ENCODE data around the gene AWAT2. TPM values are rescaled to one million over a fixed set of nuclear protein-coding genes. Genes with fewer than 3 reads are reported as not detected.

Gene AWAT2
- not detected for polyA plus RNA-seq (ENCODE audit: insufficient read length in 4 of 4)

DNA sequence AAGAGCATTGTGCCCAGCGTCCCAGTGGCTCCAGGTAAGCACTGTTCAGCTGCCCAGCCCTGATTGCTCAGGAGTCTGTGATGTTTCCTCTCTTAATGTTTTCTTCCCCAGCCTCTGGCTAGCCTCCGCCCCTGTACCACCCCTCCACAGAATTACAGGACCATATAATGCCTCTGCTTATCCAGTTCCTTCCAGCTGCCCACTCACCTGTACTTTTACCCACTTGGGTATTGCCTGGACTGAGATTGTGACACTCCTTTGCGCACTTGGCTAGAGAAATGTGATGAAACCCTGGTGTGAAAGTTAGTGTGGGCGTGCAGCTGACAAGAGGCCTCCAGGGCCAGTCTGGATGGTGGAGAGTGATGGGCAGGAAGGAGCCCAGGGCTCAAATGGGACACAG, at the start of gene AWAT2:
TSS of gene AWAT2 (minus strand) at position 14 of the 400 bp plus-strand sequence. CDS start at position 8, 6 bp downstream.
- no peak for DNase-seq (ENCODE audit: low read depth in 4 of 4, low spot score in 3 of 4)

GRCh38 chrX:70096052-70096451, 46.3 kb upstream of the AWAT2 start:
- no peak for DNase-seq (ENCODE audit: low read depth in 4 of 4, low spot score in 3 of 4)

DNA sequence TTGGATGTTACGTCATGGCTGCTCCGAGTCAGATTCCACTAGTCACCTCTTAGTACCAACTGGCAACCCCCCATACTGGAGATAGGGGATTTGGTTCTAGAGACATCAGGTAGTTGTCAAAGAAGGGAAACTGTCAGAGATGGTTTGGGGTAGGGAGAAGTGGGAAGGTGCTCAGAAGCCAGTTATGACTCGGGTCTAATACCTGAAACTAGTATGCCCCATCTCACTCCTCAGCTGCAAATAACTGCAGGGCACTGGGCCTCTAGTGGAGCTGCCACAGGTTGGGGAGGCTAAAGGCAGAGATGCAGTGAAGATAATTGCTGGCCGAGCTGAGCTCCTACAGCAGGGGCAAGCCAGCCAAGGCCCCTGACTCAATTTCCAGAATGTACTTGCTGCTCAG, 42.5 kb upstream of the AWAT2 start:
- no peak for DNase-seq (ENCODE audit: low read depth in 4 of 4, low spot score in 3 of 4)

- no peak for DNase-seq (ENCODE audit: low read depth in 4 of 4, low spot score in 3 of 4)
Observed at GRCh38 chrX:70089604-70090297, 40.0 kb upstream of the AWAT2 start.

DNA sequence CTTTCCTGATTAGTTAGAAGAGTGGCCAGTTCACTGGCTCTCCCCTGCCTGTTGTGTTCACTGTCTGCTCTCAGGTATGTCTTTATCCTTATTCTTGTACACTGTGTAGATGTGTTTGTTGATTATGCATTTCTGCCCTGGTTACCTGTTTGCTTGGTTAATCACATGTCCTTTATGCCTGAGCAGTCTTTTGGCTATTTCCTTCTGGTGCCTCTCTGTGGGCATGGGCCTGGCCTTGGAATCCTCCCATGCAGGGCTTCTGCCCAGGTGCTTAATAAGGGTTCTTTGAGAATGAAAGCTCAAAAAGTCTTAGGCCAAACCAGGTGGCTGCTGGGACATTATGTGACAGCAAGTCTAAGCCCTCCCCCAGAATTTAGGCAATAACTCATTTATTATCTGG, 39.0 kb upstream of the AWAT2 start:
- DNase-seq (ENCODE audit: low read depth in 4 of 4, low spot score in 3 of 4) = no peak

DNA sequence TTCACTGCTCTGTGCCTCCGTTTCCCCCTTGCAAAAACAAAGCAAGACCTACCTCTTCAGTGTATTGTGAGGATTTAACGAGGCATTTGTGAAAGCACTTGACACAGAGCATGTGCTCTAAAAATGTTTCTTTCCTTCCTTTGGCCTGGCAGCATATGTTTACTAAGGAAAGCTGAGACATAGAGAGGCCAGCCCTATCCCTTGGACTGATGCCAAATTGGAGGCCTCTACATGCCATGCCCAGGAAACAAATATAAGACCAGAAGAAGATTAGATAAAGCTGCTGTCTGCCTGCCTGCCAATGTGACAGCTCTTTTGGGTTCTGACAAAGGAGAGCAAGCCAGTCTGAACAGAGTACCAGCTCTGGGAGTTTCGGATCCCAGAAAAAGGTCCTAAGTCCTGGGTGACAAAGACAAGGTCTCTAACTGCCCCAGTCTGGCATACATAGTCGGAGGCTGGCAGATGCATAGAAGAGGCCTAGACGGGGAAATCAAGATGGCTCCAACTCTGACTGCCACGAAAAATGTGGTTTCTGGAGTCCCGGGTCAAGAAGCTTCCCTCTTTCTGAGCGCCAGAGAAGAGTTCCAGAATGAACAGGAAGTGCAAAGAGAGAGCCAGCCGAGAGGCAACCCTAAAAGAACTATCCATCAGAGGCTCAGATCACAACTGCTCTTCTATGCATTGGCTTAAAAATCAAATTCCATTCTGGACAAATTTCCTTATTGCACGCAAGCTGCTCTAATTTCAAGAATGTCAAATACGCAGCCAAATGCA, 38.3 kb upstream of the AWAT2 start:
- no peak for DNase-seq (ENCODE audit: low read depth in 4 of 4, low spot score in 3 of 4)

- no peak for DNase-seq (ENCODE audit: low read depth in 4 of 4, low spot score in 3 of 4)
Observed at GRCh38 chrX:70084592-70085240, 35.0 kb upstream of the AWAT2 start.

DNA sequence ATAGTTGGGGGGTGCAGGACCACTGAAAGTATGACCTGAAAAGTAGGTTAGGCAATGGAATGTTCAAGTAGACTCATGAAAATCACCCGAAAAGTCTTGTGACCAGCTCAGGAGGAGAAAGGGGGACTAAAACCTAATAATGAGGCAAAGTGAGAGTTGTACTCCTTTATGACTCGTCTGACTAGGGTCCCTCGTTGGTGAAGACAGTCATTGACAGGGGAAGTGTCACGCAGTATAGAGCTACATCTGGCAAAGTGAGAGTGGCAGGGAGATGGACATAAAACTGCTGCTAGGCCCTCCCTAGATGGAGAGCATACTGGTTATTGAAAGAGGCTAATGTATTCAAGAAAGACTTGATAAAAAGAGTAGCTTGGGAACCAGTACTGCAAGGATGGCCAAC, 33.0 kb upstream of the AWAT2 start:
- no peak for DNase-seq (ENCODE audit: low read depth in 4 of 4, low spot score in 3 of 4)

- no peak for DNase-seq (ENCODE audit: low read depth in 4 of 4, low spot score in 3 of 4)
Observed at GRCh38 chrX:70079870-70080269, 30.1 kb upstream of the AWAT2 start.

- no peak for DNase-seq (ENCODE audit: low read depth in 4 of 4, low spot score in 3 of 4)
Observed at GRCh38 chrX:70079297-70079696, 29.6 kb upstream of the AWAT2 start.

DNA sequence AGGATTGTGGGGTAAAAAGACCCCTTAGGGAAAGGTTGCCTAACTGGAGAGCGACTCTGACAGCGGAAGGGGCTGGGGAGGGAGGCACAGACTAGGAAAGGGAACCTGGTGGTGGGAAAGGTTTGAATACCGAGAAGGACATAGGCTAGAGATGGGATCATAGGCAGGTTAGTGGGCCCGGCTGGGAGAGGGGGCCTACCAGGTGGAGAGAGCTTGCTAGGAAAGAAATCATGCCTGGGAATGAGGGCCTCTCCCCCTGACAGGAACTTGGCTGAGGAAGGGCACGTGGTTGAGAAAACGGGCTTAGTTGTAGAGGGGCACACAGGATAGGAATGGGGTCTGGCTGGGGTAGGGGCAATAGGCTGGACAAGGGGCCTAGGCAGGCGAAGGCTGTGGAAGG, 16.9 kb upstream of the AWAT2 start:
- DNase-seq (ENCODE audit: low read depth in 4 of 4, low spot score in 3 of 4) = no peak

- no peak for DNase-seq (ENCODE audit: low read depth in 4 of 4, low spot score in 3 of 4)
Observed at GRCh38 chrX:70062961-70063550, 13.3 kb upstream of the AWAT2 start.

- no peak for DNase-seq (ENCODE audit: low read depth in 4 of 4, low spot score in 3 of 4)
Observed at GRCh38 chrX:70062076-70062475, 12.3 kb upstream of the AWAT2 start, which contains the start of gene OTUD6A. OTUD6A (plus strand) TSS chrX:70062457; CDS start chrX:70062525, 68 bp downstream.

DNA sequence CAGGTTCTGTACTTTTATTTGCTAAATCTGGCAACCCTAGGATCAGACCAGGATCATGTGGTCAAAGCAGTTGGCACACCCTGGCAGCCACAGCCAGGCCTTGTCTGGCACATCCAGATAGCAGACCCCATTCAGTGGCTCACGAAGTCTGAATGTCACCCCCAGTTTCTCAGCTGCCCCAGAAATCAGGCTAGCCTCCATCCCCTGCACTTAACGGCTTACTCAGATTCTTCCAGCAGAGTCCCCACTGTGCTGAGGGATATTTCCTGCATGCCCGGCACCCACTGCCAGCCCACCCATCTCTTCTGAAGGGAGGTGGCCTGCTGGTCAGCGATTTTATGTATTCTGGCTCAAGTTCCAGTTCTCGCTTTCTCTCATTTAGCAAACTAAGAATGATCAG, 4.7 kb upstream of the AWAT2 start:
- DNase-seq (ENCODE audit: low read depth in 4 of 4, low spot score in 3 of 4) = no peak

DNA sequence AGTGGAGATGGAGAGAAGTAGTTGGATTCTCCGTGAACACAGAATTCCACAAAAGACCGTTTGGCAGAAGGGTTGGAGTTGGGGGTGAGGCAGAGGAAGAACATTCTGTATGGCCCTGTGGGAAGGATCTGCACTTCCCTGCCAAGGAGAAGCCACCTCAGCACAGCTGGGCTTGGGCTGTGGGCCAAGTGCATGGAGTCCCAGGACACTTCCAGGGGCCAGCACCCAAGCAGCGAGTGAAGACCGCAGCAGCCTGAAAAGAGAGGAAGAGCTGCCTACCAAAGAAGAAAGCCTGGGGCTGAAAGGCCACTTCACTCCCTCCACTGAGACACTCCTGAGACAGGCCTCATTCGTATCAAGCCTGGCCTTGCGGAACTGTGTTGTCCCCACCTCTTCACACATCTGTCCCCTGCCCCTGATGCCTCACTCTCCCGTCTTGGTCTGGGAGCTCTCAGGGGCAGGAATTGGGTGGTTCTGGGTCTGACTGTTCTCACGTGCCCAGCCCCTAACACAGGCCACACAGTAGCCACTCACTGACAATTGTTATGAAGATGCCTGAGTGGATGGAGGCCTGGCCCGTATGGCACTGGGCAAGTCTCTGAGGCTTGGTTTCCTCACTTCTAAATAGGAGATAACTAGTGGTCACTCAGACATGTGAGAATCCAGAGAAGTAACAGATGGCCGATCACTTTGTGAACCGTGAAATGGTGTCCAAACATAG, 3.3 kb upstream of the AWAT2 start:
- no peak for DNase-seq (ENCODE audit: low read depth in 4 of 4, low spot score in 3 of 4)

DNA sequence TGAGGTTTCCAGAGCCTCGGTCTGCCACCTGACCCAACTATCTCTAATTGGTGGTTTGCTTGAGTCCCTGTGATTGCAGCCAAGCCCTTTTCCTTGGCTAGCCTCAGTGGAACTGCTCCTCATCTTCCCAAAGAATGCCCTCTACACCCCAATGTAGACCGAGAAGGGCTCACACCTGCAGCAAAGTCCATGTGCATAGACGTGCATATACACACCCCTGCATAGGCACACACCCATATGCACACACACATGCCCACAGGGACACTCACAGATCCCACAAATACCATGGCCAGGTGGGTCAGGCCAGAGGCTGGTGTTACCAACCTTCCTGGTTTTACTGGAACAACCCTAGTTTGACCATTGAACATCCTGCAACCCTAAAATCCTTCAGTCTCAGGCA, 332 bp downstream of the AWAT2 start:
- DNase-seq (ENCODE audit: low read depth in 4 of 4, low spot score in 3 of 4) = no peak

DNA sequence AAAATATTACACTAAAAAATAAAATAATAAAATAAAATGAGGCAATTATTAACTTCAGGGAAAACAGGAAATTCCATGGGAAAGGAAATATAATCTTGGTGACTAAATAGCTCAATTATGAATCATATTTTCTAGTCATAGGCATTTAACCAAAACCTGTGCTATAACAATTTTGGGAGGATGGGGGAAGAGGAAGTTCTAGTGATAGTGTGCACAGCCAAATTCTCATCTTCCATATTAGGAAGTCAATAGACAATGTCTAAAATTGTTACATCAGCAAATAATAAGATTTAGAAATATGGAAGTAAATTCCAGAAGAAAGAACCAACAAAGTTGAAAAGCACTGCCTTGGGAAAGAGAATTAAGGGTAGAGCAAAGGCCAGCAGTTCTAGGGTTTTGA, 2.8 kb downstream of the AWAT2 start:
- DNase-seq (ENCODE audit: low read depth in 4 of 4, low spot score in 3 of 4) = no peak

DNA sequence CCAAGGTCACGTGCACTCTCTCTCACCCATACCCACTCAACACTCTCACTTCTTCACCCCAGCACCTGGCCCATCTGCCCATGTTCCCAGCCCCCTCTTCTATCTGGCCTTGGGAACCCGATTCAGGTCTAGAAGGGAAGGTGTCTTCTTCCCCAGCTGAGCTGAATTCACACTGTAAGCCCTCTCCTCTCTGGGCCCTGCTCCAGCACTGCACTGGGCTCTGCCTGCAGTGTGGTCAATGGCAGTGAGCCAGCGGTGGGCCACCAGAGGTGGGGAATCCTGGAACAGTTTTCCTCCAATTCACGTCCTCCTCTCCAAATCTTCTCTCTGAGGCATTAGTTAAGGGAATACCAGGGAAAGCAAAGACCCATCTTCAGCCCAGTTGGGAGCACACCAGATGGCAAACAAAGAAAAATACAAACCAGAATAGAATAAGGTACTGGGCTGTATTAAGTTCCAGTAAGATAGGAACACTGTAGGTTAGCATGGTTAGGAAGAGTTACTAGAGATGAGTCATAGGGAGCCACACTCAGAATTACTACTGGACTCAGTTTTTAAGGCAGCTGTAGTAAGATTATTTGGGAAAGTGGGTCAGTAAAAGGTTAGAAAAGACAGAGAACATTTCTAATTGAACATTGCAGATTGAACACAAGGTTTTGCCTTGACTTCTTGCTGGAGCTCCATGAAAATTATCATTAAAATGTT, 5.0 kb downstream of the AWAT2 start:
- DNase-seq (ENCODE audit: low read depth in 4 of 4, low spot score in 3 of 4) = no peak

- no peak for DNase-seq (ENCODE audit: low read depth in 4 of 4, low spot score in 3 of 4)
Observed at GRCh38 chrX:70043685-70044084, 6.1 kb downstream of the AWAT2 start.

Measured in right renal pelvis (tissue), 4 donors.